ENCODE measurements around the gene ZNF423.
"Not testable (repeated sequence)": the region's sequence is repeated elsewhere in the genome, so short reads cannot be mapped to it uniquely, and the experiment has no call there.

The ZNF423 gene

GRCh38 chr16:49566432-49566831 lies 289.5 kb downstream of the ZNF423 start:
- in situ Hi-C loops (cut with MboI; ENCODE audit: low sequenced_read_pairs), result no loop called here

- in situ Hi-C loops (cut with MboI; ENCODE audit: low sequenced_read_pairs), result no loop called here
Measured at GRCh38 chr16:49564496-49565229, 291.2 kb downstream of the ZNF423 start.

- in situ Hi-C loops (cut with MboI; ENCODE audit: low sequenced_read_pairs), result no loop called here
Measured at GRCh38 chr16:49563666-49564065, 292.2 kb downstream of the ZNF423 start.

GRCh38 chr16:49562894-49563293 lies 293.0 kb downstream of the ZNF423 start:
- in situ Hi-C loops (cut with MboI; ENCODE audit: low sequenced_read_pairs), result not testable (repeated sequence)

GRCh38 chr16:49562228-49562627 lies 293.7 kb downstream of the ZNF423 start:
- in situ Hi-C loops (cut with MboI; ENCODE audit: low sequenced_read_pairs), result no loop called here

- in situ Hi-C loops (cut with MboI; ENCODE audit: low sequenced_read_pairs), result no loop called here
Measured at GRCh38 chr16:49560004-49560830, 295.7 kb downstream of the ZNF423 start.

- in situ Hi-C loops (cut with MboI; ENCODE audit: low sequenced_read_pairs), result no loop called here
Measured at GRCh38 chr16:49559242-49559641, 296.7 kb downstream of the ZNF423 start.

GRCh38 chr16:49558451-49558850 lies 297.5 kb downstream of the ZNF423 start:
- in situ Hi-C loops (cut with MboI; ENCODE audit: low sequenced_read_pairs), result no loop called here

GRCh38 chr16:49556606-49557446 lies 299.1 kb downstream of the ZNF423 start:
- in situ Hi-C loops (cut with MboI; ENCODE audit: low sequenced_read_pairs), result no loop called here

- in situ Hi-C loops (cut with MboI; ENCODE audit: low sequenced_read_pairs), result no loop called here
Measured at GRCh38 chr16:49556249-49556605, 299.7 kb downstream of the ZNF423 start.

GRCh38 chr16:49554681-49555080 lies 301.2 kb downstream of the ZNF423 start:
- in situ Hi-C loops (cut with MboI; ENCODE audit: low sequenced_read_pairs), result no loop called here

- in situ Hi-C loops (cut with MboI; ENCODE audit: low sequenced_read_pairs), result no loop called here
Measured at GRCh38 chr16:49552313-49552928, 303.5 kb downstream of the ZNF423 start.

GRCh38 chr16:49550666-49551065 lies 305.2 kb downstream of the ZNF423 start:
- in situ Hi-C loops (cut with MboI; ENCODE audit: low sequenced_read_pairs), result no loop called here

- in situ Hi-C loops (cut with MboI; ENCODE audit: low sequenced_read_pairs), result no loop called here
Measured at GRCh38 chr16:49550140-49550539, 305.8 kb downstream of the ZNF423 start.

GRCh38 chr16:49548325-49548970 lies 307.5 kb downstream of the ZNF423 start:
- in situ Hi-C loops (cut with MboI; ENCODE audit: low sequenced_read_pairs), result no loop called here

- in situ Hi-C loops (cut with MboI; ENCODE audit: low sequenced_read_pairs), result no loop called here
Measured at GRCh38 chr16:49547448-49547847, 308.5 kb downstream of the ZNF423 start.

GRCh38 chr16:49546735-49547134 lies 309.2 kb downstream of the ZNF423 start:
- in situ Hi-C loops (cut with MboI; ENCODE audit: low sequenced_read_pairs), result no loop called here

- in situ Hi-C loops (cut with MboI; ENCODE audit: low sequenced_read_pairs), result no loop called here
Measured at GRCh38 chr16:49545741-49546448, 310.0 kb downstream of the ZNF423 start.

GRCh38 chr16:49545243-49545642 lies 310.7 kb downstream of the ZNF423 start:
- in situ Hi-C loops (cut with MboI; ENCODE audit: low sequenced_read_pairs), result no loop called here

GRCh38 chr16:49544828-49545227 lies 311.1 kb downstream of the ZNF423 start:
- in situ Hi-C loops (cut with MboI; ENCODE audit: low sequenced_read_pairs), result no loop called here
